Measurements from ENCODE around the gene MIGA1.

The MIGA1 gene

DNA sequence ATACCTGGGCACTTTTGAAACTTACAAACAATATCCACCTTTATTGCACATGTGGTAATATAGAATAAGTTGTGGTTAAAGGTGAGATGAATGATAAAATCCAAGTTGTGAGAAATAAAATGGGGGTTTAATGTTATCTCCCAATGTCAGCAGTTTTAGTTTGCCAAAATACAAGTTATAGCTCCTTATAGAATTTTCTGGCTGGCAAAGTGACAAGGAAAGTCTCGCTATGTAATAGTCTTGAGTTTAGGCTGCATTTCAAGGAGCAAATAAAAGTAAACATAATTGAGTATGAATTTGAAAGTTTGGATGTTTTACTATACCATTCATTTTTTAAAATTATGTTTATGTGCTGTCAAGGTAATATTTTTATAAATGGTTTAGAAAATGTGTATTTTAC is 94.0 kb downstream of the MIGA1 start:
- H3K4me1 ChIP-seq (ENCODE audit: control insufficient read depth in 5 of 5, insufficient read depth in 5 of 5, low read length in 5 of 5), result no peaks in the 10 kb centered on the region
- H3K27ac ChIP-seq (ENCODE audit: low read depth, low read length), result no peak overlapping the region
- H3K9me3 ChIP-seq (ENCODE audit: control insufficient read depth in 5 of 5, low read length in 5 of 5), result no peaks in the 10 kb centered on the region
- H3K4me3 ChIP-seq (ENCODE audit: low read depth in 1 of 5, low read length in 5 of 5), result no peak overlapping the region
- no peak overlapping the region for H3K9ac ChIP-seq (ENCODE audit: low read length in 5 of 5)
- peaks cover 1 to 12% (median 7%) of the 10 kb centered on the region in 5 donors for H3K36me3 ChIP-seq (ENCODE audit: control insufficient read depth in 5 of 5, insufficient read depth in 5 of 5, low read length in 5 of 5)
- no peaks in the 10 kb centered on the region for H3K27me3 ChIP-seq (ENCODE audit: control insufficient read depth in 5 of 5, insufficient read depth in 4 of 5, low read length in 5 of 5)

DNA sequence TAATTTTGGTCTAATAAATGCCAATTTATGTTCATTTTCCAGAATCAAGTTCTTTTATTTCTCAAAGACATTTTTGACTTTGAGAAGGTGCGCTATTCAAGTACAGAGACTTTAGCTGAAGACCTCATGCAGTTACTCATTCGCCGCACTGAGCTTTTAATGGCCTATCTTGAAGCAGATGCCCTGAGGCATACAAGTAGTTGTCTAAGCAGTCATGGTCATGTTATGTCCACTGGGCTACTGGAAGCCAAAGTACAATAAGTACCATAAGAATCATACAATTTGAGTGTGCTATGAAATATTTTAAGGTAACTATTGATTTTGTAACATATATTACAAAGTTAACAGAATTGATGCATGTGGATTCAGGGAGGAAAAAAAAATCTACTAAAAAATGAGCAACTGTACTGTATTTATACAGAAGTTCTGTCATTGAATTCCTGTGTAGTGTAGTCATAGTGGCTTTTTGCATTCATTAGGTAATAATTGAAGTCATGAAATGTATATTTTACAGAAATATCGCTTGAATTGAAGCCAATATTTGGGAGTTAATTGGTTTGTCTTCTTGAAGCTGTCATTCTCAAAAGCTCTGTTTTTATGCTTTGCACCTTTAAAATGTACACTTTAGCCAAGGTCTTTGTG is 95.5 kb downstream of the MIGA1 start:
- Histone ChIP-seq H3K36me3 (ENCODE audit: control insufficient read depth in 5 of 5, insufficient read depth in 5 of 5, low read length in 5 of 5) (peaks cover 0 to 10% (median 7%) of the 10 kb centered on the region in 5 donors), H3K27me3 (ENCODE audit: control insufficient read depth in 5 of 5, insufficient read depth in 4 of 5, low read length in 5 of 5) (no peaks in the 10 kb centered on the region), H3K27ac (ENCODE audit: low read depth, low read length) (no peak overlapping the region), H3K4me3 (ENCODE audit: low read depth in 1 of 5, low read length in 5 of 5) (no peak overlapping the region), H3K4me1 (ENCODE audit: control insufficient read depth in 5 of 5, insufficient read depth in 5 of 5, low read length in 5 of 5) (no peaks in the 10 kb centered on the region), H3K9me3 (ENCODE audit: control insufficient read depth in 5 of 5, low read length in 5 of 5) (no peaks in the 10 kb centered on the region), H3K9ac (ENCODE audit: low read length in 5 of 5) (no peak overlapping the region)

DNA sequence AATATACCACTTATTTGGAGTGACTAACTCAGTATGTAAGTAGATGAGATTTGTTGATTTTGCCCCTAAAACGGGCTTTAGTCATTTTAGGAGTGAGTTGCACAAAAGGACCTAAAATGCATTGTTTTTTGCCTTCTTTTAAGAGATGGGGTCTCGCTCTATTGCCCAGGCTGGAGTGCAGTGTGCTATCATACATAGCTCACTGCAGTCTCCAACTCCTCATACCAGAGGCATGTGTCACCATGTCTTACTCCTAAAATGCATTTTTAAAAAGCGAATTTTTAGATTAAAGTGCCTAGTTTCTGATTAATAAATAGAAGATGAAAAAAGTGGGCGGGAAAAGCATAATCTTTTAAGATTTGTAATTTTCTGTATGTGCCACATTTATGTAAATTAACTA is 97.4 kb downstream of the MIGA1 start:
- Histone ChIP-seq H3K27me3 (ENCODE audit: control insufficient read depth in 5 of 5, insufficient read depth in 4 of 5, low read length in 5 of 5) (no peaks in the 10 kb centered on the region), H3K9ac (ENCODE audit: low read length in 5 of 5) (no peak overlapping the region), H3K4me3 (ENCODE audit: low read depth in 1 of 5, low read length in 5 of 5) (no peak overlapping the region), H3K9me3 (ENCODE audit: control insufficient read depth in 5 of 5, low read length in 5 of 5) (no peaks in the 10 kb centered on the region), H3K36me3 (ENCODE audit: control insufficient read depth in 5 of 5, insufficient read depth in 5 of 5, low read length in 5 of 5) (peaks cover 0 to 10% (median 7%) of the 10 kb centered on the region in 5 donors), H3K4me1 (ENCODE audit: control insufficient read depth in 5 of 5, insufficient read depth in 5 of 5, low read length in 5 of 5) (no peaks in the 10 kb centered on the region), H3K27ac (ENCODE audit: low read depth, low read length) (no peak overlapping the region)

DNA sequence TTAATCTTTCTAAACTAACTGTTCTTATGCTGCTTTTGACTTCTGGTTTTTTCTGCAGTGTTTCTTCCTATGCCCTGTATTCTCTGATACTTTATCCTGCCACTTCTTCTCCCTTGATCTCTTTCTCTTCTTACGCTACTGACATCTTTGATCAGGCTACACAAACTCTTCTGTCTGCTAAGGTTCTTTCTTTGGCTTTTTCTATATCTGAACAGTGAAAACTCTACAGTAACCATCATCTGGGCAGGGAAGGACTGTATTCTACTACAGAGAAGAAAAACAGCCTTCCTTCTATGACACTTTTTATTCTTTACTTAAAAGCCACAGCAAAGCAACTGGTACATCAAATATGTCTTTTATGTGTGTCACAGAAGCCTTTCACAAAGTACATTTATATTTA is 101.6 kb downstream of the MIGA1 start:
- Histone ChIP-seq H3K4me3 (ENCODE audit: low read depth in 1 of 5, low read length in 5 of 5) (no peak overlapping the region), H3K36me3 (ENCODE audit: control insufficient read depth in 5 of 5, insufficient read depth in 5 of 5, low read length in 5 of 5) (no peaks in the 10 kb centered on the region), H3K27ac (ENCODE audit: low read depth, low read length) (no peak overlapping the region), H3K27me3 (ENCODE audit: control insufficient read depth in 5 of 5, insufficient read depth in 4 of 5, low read length in 5 of 5) (no peaks in the 10 kb centered on the region), H3K9me3 (ENCODE audit: control insufficient read depth in 5 of 5, low read length in 5 of 5) (no peaks in the 10 kb centered on the region), H3K9ac (ENCODE audit: low read length in 5 of 5) (no peak overlapping the region), H3K4me1 (ENCODE audit: control insufficient read depth in 5 of 5, insufficient read depth in 5 of 5, low read length in 5 of 5) (no peaks in the 10 kb centered on the region)

DNA sequence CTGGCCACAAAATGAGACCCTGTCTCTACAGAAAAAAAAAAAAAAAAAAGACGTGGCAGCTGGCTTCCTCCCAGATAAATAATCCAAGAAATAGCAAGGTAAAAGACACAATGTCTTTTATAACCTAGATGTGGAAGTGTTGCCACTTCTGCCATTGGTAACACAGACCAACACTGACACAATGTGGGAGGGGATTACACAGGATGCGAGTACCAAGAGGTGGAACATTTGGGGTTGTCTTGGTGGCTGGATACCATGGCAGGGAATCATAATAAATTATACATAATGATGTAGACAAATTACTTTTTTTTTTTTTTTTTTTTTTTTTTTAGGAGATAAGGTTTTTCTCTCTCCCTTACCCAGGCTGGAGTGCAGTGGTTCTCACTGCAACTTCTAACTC is 103.0 kb downstream of the MIGA1 start:
- no peak overlapping the region for H3K4me3 ChIP-seq (ENCODE audit: low read depth in 1 of 5, low read length in 5 of 5)
- peaks cover 0 to under 1% (median 0%) of the 10 kb centered on the region in 5 donors for H3K4me1 ChIP-seq (ENCODE audit: control insufficient read depth in 5 of 5, insufficient read depth in 5 of 5, low read length in 5 of 5)
- no peaks in the 10 kb centered on the region for H3K36me3 ChIP-seq (ENCODE audit: control insufficient read depth in 5 of 5, insufficient read depth in 5 of 5, low read length in 5 of 5)
- no peaks in the 10 kb centered on the region for H3K9me3 ChIP-seq (ENCODE audit: control insufficient read depth in 5 of 5, low read length in 5 of 5)
- no peak overlapping the region for H3K9ac ChIP-seq (ENCODE audit: low read length in 5 of 5)
- H3K27ac ChIP-seq (ENCODE audit: low read depth, low read length), result no peak overlapping the region
- H3K27me3 ChIP-seq (ENCODE audit: control insufficient read depth in 5 of 5, insufficient read depth in 4 of 5, low read length in 5 of 5), result no peaks in the 10 kb centered on the region

DNA sequence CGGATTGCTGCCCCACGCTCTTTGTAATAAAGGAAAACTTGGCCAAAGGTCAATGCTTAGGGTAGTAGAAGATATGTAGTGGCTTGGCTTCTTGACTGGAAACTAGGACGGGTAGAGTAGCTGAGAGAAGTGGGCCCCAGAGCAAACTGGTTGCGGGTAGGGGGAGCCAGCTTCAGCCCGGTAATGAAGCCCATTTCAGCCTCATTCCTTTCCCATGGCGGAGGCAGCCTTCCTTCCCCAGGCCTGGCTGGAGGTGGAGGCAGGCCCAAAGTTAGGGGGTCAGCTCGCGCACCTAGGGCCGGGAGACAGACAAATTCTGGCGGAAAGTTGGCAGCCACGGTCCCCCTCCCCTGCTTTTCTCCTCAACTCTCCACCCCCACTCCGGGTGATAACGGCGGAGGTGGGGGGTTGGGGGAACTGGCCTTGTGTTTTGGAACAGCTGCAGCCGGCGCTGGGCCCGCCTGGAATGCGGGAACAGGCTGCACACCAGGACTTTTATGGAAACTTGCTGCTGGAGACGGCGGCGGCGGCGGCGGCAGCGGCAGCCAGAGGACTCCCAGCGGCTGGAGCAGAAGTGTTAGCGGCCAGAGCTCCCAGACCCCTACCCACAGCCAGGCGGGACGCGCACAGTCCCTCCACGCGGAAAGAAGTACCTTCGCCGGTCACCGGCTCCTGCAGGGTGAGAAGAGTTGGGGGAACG is 108.8 kb downstream of the MIGA1 start, which contains the start of gene NEXN:
NEXN (plus strand) TSS at position 544 of the 700 bp plus-strand sequence. CDS start 27,483 bp downstream, outside the sequence.
- Histone ChIP-seq H3K9ac (ENCODE audit: low read length in 5 of 5) (peak within 1 kb of the TSS; percentile 38 to 85 (median 80)), H3K27ac (ENCODE audit: low read depth, low read length) (peak within 1 kb of the TSS; percentile 94), H3K27me3 (ENCODE audit: control insufficient read depth in 5 of 5, insufficient read depth in 4 of 5, low read length in 5 of 5) (no peaks in the 10 kb centered on the region), H3K4me1 (ENCODE audit: control insufficient read depth in 5 of 5, insufficient read depth in 5 of 5, low read length in 5 of 5) (peaks cover 0 to 15% (median 8%) of the 10 kb centered on the region in 5 donors), H3K36me3 (ENCODE audit: control insufficient read depth in 5 of 5, insufficient read depth in 5 of 5, low read length in 5 of 5) (no peaks in the 10 kb centered on the region), H3K9me3 (ENCODE audit: control insufficient read depth in 5 of 5, low read length in 5 of 5) (no peaks in the 10 kb centered on the region), H3K4me3 (ENCODE audit: low read depth in 1 of 5, low read length in 5 of 5) (peak within 1 kb of the TSS; percentile 84 to 98 (median 89))

DNA sequence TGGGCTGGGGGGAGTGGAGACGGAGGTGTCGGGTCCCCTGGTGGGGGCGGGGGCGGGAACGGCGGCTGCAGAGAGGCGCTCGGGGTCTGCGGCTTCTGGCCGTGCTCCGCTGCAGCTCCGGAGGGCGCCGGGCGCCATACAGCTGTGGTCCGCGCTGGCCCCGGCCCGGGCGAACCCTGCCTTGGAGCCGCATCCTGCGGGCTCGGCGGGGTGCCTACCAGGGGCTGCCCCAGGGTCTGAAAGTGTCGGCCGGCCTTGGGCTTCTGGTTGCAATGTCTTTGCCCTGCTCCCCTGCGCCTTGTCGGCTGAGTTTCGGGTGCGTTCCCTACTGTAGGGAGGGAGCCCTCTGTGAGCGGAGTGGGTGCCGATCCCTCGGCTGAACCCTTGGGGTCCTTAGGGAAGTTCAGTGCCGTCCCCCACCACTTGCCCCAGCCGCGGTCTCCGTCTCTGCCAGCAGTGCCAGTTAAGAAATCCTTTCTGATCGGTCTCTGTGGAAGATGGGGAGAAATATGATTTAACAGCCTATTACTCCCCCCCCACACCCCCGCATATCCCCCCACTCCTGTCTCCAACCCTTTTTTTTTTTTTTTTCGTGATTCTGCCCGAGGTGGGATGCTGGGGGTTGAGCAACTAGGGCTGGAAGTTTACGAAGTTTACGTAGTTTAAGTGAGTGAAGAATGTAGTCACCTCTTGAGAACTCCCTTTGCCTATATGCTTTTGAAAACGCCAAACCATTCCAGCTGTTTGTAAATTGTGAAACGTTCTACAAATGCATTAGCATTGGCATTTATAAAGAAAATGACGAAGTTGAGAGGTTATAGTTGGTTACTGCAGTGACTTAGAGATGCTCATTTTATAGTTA is 109.6 kb downstream of the MIGA1 start:
- H3K36me3 ChIP-seq (ENCODE audit: control insufficient read depth in 5 of 5, insufficient read depth in 5 of 5, low read length in 5 of 5), result no peaks in the 10 kb centered on the region
- peak overlapping the region in 4 of 5 donors; percentile 76 to 85 (median 81) for H3K9ac ChIP-seq (ENCODE audit: low read length in 5 of 5)
- no peaks in the 10 kb centered on the region for H3K9me3 ChIP-seq (ENCODE audit: control insufficient read depth in 5 of 5, low read length in 5 of 5)
- peaks cover 0 to 15% (median 8%) of the 10 kb centered on the region in 5 donors for H3K4me1 ChIP-seq (ENCODE audit: control insufficient read depth in 5 of 5, insufficient read depth in 5 of 5, low read length in 5 of 5)
- H3K4me3 ChIP-seq (ENCODE audit: low read depth in 1 of 5, low read length in 5 of 5), result peak overlapping the region; percentile 84 to 98 (median 89)
- H3K27me3 ChIP-seq (ENCODE audit: control insufficient read depth in 5 of 5, insufficient read depth in 4 of 5, low read length in 5 of 5), result no peaks in the 10 kb centered on the region
- H3K27ac ChIP-seq (ENCODE audit: low read depth, low read length), result peak overlapping the region; percentile 94

DNA sequence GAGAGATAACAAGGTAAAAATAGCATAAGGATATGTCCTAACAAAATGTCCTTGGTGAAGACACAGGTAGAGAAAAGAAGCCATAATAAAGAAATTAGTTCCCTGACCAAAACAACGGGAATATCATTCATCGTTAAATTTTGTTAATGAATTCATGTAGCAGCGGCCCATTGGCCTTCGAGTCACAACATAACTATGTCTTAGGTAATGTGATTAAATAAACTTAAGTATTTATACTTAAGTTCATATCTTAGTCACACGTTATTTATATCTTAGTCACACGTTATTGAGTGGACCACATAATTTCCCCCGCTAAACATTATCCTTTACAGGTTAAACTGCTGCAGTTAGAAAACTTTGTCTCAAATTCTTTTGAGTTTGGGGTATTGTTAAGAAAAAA is 110.2 kb downstream of the MIGA1 start:
- Histone ChIP-seq H3K27ac (ENCODE audit: low read depth, low read length) (peak overlapping the region; percentile 94), H3K9me3 (ENCODE audit: control insufficient read depth in 5 of 5, low read length in 5 of 5) (no peaks in the 10 kb centered on the region), H3K36me3 (ENCODE audit: control insufficient read depth in 5 of 5, insufficient read depth in 5 of 5, low read length in 5 of 5) (no peaks in the 10 kb centered on the region), H3K9ac (ENCODE audit: low read length in 5 of 5) (peak overlapping the region in 4 of 5 donors; percentile 27 to 82 (median 52)), H3K4me3 (ENCODE audit: low read depth in 1 of 5, low read length in 5 of 5) (peak overlapping the region; percentile 84 to 98 (median 89)), H3K27me3 (ENCODE audit: control insufficient read depth in 5 of 5, insufficient read depth in 4 of 5, low read length in 5 of 5) (no peaks in the 10 kb centered on the region), H3K4me1 (ENCODE audit: control insufficient read depth in 5 of 5, insufficient read depth in 5 of 5, low read length in 5 of 5) (peaks cover 0 to 15% (median 8%) of the 10 kb centered on the region in 5 donors)

DNA sequence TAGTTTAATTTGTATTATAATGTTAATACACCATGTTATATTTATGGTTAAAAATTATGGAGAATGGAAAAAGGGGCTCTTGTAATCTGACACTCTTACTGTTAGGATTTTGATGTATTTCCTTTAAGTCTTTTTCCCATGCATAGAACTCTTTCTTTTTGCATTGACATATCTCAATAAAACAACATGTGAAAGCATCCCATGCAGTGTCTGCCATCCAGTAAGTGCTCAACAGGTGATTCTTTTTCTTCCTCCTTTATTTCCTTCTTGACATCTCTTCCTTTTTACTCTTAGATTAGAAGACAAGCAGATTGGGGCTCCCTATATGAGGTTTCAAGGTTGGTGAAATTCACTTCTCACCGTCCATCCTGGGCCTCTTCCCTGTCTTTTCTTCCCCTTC is 111.8 kb downstream of the MIGA1 start:
- no peaks in the 10 kb centered on the region for H3K9me3 ChIP-seq (ENCODE audit: control insufficient read depth in 5 of 5, low read length in 5 of 5)
- no peak overlapping the region for H3K27ac ChIP-seq (ENCODE audit: low read depth, low read length)
- H3K9ac ChIP-seq (ENCODE audit: low read length in 5 of 5), result no peak overlapping the region
- H3K4me1 ChIP-seq (ENCODE audit: control insufficient read depth in 5 of 5, insufficient read depth in 5 of 5, low read length in 5 of 5), result peaks cover 0 to 15% (median 8%) of the 10 kb centered on the region in 5 donors
- H3K36me3 ChIP-seq (ENCODE audit: control insufficient read depth in 5 of 5, insufficient read depth in 5 of 5, low read length in 5 of 5), result no peaks in the 10 kb centered on the region
- no peak overlapping the region for H3K4me3 ChIP-seq (ENCODE audit: low read depth in 1 of 5, low read length in 5 of 5)
- H3K27me3 ChIP-seq (ENCODE audit: control insufficient read depth in 5 of 5, insufficient read depth in 4 of 5, low read length in 5 of 5), result no peaks in the 10 kb centered on the region
